VCaP (cell line): ENCODE results near the gene CTCFL.

Experiments used
- H3K27ac ChIP-seq: fragments of 450-650 bp; 2 replicates; pipeline ENCODE4 v1.5.1; 2017
- TF ChIP-seq, protein P1 (sequence below): fragments of 450-650 bp; conservative IDR thresholded peaks from 2 replicates; pipeline ENCODE4 v1.5.1; 2017; ENCODE audit warnings: mild to moderate bottlenecking, moderate library complexity

Gene CTCFL

DNA sequence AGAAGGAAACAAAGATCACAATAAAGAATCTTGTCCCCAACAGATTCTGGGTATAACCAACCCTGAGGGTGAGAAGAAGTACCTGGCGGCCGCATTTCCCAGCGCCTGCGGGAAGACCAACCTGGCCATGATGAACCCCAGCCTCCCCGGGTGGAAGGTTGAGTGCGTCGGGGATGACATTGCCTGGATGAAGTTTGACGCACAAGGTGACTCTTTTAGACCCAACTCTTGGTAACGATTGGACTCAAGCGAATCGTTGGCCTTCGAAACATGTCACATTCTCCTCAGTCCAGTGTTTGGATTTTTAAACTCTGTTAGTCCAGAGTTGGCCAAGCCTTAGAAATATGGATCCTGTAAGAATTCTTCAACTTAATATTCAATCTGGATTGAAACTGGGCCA, 38.6 kb upstream of the CTCFL start:
- no peak overlapping the region for H3K27ac ChIP-seq
- TF ChIP-seq, protein P1, sequence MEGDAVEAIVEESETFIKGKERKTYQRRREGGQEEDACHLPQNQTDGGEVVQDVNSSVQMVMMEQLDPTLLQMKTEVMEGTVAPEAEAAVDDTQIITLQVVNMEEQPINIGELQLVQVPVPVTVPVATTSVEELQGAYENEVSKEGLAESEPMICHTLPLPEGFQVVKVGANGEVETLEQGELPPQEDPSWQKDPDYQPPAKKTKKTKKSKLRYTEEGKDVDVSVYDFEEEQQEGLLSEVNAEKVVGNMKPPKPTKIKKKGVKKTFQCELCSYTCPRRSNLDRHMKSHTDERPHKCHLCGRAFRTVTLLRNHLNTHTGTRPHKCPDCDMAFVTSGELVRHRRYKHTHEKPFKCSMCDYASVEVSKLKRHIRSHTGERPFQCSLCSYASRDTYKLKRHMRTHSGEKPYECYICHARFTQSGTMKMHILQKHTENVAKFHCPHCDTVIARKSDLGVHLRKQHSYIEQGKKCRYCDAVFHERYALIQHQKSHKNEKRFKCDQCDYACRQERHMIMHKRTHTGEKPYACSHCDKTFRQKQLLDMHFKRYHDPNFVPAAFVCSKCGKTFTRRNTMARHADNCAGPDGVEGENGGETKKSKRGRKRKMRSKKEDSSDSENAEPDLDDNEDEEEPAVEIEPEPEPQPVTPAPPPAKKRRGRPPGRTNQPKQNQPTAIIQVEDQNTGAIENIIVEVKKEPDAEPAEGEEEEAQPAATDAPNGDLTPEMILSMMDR = no peak

DNA sequence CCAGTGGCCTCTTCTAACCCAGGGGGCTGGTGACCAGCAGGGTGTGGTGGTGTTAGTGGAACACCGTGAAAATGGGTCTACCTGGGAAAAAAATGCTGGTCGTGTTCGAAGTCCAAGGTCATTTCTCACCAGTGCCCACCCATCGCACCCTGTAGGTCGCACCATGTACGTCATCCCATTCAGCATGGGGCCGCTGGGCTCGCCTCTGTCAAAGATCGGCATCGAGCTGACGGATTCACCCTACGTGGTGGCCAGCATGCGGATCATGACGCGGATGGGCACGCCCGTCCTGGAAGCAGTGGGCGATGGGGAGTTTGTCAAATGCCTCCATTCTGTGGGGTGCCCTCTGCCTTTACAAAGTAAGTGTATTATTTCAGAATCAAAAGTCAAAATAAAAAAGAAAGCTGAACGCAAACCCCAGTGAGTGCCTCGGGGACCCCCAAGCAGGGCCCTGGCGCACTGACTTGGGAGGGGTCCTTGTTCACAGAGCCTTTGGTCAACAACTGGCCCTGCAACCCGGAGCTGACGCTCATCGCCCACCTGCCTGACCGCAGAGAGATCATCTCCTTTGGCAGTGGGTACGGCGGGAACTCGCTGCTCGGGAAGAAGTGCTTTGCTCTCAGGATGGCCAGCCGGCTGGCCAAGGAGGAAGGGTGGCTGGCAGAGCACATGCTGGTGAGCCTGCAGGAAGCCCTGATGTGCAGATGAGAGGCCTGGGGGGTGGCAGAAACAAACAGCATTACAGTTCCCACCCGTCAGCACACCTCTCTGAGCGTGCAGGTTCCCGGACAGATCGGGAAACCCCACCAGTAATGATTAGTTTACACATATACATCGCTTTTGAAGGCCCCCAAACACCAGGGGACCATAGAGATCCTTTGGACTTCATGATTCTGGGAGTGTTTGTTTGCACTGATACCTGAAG, 37.9 kb upstream of the CTCFL start:
- H3K27ac ChIP-seq = no peak overlapping the region
- TF ChIP-seq, protein P1 = no peak

DNA sequence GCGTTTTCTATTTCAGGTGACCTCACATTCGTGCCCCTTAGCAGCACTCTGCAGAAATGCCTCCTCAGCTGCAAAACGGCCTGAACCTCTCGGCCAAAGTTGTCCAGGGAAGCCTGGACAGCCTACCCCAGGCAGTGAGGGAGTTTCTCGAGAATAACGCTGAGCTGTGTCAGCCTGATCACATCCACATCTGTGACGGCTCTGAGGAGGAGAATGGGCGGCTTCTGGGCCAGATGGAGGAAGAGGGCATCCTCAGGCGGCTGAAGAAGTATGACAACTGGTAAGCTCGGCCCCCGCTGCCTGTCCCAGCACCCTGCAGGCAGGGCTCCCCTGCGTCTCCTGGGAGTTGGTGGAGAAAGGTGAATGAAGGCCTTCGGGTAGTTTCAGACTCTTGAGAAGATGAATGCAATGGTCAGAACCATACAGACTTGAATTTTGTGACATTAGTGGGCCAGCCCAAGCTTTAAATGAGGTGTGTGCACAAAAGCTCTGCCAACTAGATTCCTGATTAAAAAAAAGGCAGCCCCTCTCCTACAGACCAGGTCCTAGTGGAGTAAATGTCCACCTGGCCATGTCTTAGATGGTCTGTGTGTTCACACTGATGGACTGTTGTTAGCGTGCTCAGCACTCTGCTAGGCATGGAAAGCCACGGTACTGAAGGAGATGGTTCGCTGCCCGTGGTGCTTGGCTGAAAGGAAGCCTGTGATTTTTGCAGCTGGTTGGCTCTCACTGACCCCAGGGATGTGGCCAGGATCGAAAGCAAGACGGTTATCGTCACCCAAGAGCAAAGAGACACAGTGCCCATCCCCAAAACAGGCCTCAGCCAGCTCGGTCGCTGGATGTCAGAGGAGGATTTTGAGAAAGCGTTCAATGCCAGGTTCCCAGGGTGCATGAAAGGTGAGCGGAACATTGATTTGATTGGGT, 36.7 kb upstream of the CTCFL start:
- H3K27ac ChIP-seq = no peak overlapping the region

GRCh38 chr20:57560554-57561355, 35.8 kb upstream of the CTCFL start, which contains the start of gene PCK1:
Gene PCK1, plus strand, starts transcription at chr20:57561110. Its CDS starts 302 bp downstream, at chr20:57561412.
- no peak within 1 kb of the TSS for H3K27ac ChIP-seq
- TF ChIP-seq, protein P1 = no peak

More for the DNA sequence above, 36.7 kb upstream of the CTCFL start:
- TF ChIP-seq, protein P1 = no peak

GRCh38 chr20:57559658-57560553, 35.0 kb upstream of the CTCFL start:
- H3K27ac ChIP-seq = no peak overlapping the region
- TF ChIP-seq, protein P1 = no peak

GRCh38 chr20:57559289-57559634, 34.3 kb upstream of the CTCFL start:
- TF ChIP-seq, protein P1 = no peak
- no peak overlapping the region for H3K27ac ChIP-seq
